GM12872 (cell line): ENCODE data around the gene RSPO4.

ENCODE experiments used
- CTCF ChIP-seq: IDR thresholded peaks from 3 replicates; pipeline ENCODE4 v1.5.1; 2011; ENCODE audit warnings: low read depth, mild to moderate bottlenecking, low read length, moderate library complexity; ENCODE audit not compliant: insufficient read depth

RSPO4 gene

GRCh38 chr20:1001911-1002681, at the start of gene RSPO4:
RSPO4 (minus strand) TSS chr20:1002311; CDS start chr20:1002164, 147 bp downstream.
- TF ChIP-seq CTCF = no peak

- TF ChIP-seq CTCF = no peak
Observed at GRCh38 chr20:1050440-1050839, 48.3 kb upstream of the RSPO4 start.

GRCh38 chr20:1045860-1046418, 43.8 kb upstream of the RSPO4 start:
- no peak for TF ChIP-seq CTCF

- no peak for TF ChIP-seq CTCF
Observed at GRCh38 chr20:1041845-1042390, 39.8 kb upstream of the RSPO4 start.

GRCh38 chr20:1038205-1038604, 36.1 kb upstream of the RSPO4 start:
- TF ChIP-seq CTCF = no peak

GRCh38 chr20:1037039-1037438, 34.9 kb upstream of the RSPO4 start:
- TF ChIP-seq CTCF = no peak

- no peak for TF ChIP-seq CTCF
Observed at GRCh38 chr20:1035466-1035865, 33.4 kb upstream of the RSPO4 start.
